DMS53 (cell line): Measurements from ENCODE around the gene MPZL3.

ENCODE experiments used
- DNase-seq: peaks from one replicate; lab custom pipeline; 2025; lab: John Stamatoyannopoulos, UW

MPZL3 gene, protein sequence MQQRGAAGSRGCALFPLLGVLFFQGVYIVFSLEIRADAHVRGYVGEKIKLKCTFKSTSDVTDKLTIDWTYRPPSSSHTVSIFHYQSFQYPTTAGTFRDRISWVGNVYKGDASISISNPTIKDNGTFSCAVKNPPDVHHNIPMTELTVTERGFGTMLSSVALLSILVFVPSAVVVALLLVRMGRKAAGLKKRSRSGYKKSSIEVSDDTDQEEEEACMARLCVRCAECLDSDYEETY

DNA sequence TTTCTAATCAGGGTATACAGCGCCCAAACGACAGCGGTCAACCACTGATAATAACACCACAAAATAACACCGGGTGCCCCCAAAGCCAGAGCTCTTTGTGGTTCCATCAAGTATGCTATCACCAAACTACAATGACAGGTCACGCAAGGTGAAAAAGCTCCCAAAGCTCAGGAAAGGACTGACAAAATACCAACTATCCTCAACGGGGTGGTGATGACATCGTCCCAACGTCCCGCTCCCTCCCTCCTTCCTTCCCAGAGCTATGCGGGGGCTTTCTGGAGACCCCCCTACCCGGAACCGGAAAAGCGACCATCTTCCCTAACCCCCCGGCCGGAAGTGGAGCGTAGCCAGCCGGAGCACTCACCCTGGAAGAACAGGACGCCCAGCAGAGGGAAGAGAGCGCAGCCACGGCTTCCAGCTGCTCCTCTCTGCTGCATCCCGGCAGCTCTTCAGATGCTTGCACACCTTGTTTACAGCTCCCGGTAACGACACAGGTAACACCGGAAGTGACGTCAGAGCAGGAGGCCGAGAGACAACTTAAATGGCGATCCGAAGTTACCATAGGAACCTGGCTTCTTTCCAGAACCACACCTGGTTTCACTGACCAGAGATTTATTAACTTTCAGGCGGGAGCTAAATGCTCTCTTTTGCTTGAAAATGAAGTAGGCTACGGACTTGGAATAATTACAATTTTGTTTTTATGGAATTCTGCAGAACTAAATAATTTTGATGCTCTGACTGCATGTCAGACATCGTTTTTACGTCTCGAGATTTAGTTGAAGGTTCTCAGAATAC, at the start of gene MPZL3:
MPZL3 (minus strand) TSS at position 508 of the 795 bp plus-strand sequence; CDS start at position 437, 71 bp downstream.
- peak; percentile 100 for DNase-seq

DNA sequence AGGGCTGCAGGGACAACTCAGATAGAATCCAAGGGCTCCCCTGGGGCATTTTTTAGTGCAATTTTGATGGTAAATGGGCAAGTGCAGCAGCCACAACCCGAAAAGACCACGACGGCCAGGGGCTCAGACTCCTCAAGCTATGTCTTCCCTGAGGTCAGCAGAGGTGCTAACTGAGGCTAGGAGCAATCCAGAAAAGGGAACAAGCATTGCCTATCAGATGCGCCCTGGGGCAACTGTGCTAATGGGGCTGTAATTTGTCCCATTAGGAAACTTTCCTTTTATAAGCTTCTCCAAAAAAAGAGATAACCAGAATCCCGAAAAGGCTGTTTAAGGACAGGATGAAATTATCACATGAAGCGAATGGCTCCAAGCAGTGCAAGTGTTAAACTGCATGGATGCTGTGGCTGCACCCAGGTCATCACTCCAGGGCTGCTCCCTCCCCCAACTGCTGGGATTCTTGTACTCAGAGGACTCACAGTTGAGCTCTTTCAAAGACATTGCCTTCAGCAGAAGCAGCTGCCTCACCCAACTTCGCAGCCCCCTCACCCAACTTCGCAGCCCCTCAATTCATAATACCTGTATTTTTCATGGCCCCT, 49.5 kb upstream of the MPZL3 start:
- no peak for DNase-seq

DNA sequence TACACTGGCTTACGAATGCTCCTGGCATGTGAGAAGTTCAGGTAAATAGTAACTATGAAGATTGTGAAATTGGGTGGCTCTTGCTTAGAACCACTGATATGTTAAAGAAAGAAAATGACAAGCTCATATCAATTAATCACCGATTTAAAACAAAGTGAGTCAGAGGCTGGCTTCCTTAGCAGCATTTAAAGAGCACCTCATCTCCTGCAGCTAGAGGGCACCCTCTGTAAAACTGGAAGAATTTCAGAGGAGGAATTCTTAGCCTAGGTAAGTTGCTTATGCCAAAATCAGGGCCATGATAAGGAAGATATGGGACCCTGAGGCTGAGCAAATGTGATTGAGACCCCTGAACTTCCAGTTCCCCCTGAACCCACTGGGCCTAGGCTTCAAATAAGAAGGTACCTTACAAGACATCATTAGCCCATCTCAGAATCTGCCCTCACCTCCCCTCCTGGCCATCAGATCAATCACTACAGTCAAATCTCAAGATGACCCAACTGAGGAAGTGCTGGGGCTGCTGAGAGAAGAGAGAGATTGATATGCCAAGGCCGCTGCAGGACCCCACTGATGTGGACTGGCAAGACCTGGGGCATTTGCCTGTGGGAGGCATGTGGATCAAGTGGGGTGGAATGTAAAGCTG, 43.8 kb upstream of the MPZL3 start:
- peak; percentile 64 for DNase-seq

DNA sequence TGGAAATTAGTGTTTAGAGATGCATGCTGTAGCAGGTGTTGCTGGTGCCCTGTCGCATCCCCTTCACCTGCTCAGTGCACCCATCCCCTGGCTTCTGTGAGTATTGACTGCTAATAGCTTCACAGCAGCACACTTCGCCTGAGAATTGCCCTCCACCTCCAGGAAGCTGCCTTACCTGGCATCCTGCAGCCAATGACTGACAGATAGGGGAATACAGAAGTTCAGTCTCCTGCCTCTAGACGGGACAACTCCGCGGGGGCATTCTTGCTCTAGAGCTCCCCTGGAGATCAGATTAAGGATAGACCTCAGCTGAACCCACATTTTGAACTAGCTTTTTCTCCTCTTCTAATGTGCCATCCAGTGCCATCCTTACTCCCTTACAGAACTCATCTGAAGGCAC, 43.0 kb upstream of the MPZL3 start:
- DNase-seq: no peak

DNA sequence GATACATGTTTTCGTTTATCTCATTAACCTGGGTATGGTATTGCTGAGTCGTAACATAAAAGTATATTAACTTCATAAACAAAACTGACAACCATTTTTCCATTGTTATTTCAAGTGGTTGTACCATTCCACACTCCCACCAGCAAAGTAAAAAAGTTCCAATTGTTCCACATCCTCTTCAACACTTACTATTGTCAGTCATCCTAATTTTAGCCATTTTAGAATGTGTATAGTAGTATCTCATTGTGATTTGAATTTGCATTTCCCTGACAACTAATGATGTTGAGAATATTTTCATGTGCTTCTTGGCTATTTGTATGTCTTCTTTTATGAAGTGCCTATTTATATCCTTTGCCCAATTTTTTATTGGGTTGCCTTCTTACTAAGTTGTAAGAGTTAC, 41.9 kb upstream of the MPZL3 start:
- no peak for DNase-seq

DNA sequence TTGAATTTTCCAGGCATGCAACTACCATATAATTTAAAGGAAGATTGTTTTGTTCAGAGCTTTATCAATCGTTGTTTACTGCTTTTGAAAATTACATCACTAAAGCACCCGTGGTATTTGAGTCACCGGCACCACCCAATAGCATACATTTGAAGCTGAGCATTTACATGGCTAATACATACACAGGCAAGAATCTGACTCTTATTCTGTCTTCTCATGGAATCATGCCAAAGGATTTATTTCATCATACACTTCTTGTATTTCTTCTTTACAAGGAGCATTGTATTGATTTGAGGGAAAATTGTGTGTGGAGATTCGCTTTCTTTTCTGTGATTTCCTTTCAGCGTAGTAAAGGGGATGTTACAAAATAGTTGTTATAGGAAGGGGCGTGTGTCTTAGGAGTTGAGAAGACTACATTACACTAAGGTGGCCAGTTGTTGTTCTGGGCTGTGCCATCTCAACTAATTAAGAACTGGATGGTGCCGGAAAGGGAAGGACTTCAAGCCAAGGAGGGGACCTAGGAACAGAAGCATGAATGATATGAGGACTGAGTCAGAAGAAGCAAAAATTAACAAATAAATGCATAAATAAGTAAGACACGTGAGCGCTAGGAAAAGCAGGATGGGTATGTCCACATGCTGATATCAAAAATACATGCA, 39.4 kb upstream of the MPZL3 start:
- no peak for DNase-seq

DNA sequence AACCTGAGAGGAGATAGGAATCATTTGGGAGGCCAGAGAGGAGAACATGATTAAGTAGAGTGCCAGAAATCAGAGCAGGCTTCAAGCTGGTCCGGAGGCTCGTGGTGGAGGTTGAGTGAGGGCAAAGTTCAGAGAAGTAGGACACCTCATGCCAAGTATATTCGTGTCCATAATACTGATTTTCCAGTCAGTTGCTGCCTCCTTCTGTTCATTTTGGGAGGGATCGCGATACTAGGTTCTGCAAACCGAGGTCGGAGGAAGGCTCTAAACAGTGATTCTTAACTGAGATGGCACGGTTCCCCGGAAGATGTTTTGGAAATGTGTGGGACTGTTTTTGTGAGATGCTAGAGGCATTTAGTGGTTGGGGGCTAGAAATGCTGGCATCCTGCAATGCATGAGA, 38.8 kb upstream of the MPZL3 start:
- peak; percentile 82 for DNase-seq

DNA sequence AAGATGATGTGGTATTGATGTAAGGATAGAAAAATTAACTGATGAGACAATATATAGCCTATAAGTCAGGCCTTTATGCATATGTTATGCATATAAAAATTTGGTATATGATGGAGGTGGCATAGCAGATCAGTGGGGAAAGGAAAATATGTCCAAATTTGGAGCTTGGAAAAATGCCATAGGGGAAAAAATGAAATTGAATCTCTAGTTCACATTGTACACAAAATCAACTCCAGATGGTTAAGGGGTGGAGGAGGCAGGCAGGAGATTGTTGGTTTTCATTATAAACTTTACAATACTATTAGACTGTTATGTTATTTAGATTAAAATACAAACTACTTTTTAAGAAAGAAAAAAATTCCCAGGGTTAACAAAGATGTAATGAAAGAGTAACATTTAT, 37.2 kb upstream of the MPZL3 start:
- DNase-seq: no peak

DNA sequence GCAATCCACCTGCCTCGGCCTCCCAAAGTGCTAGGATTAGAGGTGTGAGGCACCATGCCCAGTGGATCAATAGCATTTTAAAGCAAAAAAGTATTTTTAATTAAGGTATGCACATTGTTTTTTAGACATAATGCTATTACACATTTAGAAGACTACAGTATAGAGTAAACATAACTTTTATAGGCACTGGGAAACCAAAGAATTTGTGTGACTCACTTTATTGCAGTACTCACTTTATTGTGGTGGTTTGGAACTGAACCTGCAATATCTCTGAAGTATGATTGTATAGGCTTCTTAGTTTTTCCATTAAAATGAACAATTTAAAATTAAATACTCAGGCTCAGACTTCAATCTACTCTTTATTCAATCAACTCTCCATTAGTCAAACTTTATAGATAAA, 34.8 kb upstream of the MPZL3 start:
- no peak for DNase-seq

DNA sequence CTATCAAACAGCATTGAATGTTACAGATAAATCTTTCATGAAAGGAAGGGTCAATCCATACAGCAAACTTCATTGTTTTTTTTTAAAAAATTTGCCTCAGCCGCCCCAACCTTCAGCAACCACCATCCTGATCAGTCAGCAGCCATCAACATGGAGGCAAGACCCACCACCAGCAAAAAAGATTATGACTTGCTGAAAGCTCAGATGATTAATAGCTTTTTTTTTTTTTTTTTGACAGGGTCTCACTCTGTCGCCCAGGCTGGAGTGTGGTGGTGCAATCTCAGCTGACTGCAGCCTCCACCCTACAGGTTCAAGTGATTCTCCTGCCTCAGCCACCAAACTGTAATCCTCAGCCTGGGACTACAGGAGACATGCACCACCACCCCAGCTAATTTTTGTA, 34.4 kb upstream of the MPZL3 start:
- DNase-seq: no peak

DNA sequence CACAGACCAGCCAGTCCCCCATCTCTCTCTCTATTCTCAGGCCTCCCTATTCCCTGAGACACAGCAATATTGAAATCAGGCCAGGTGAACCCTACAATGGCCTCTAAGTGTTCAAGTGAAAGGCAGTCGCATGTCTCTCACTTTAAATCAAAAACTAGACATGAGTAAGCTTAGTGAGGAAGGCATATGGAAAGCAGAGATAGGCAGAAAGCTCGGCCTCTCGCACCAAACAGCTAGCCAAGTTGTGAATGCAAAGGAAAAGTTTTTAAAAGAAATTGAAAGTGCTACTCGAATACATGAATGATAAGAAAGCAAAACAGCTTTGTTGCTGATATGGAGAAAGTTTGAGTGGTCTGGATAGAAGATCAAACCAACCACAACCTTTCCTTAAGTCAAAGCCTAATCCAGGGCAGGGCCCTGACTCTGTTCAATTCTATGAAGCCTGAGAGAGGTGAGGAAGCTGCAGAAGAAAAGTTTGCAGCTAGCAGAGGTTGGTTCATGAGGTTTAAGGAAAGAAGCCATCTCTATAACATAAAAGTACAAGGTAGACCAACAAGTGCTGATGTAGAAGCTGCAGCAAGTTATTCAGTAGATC, 31.7 kb upstream of the MPZL3 start:
- no peak for DNase-seq

DNA sequence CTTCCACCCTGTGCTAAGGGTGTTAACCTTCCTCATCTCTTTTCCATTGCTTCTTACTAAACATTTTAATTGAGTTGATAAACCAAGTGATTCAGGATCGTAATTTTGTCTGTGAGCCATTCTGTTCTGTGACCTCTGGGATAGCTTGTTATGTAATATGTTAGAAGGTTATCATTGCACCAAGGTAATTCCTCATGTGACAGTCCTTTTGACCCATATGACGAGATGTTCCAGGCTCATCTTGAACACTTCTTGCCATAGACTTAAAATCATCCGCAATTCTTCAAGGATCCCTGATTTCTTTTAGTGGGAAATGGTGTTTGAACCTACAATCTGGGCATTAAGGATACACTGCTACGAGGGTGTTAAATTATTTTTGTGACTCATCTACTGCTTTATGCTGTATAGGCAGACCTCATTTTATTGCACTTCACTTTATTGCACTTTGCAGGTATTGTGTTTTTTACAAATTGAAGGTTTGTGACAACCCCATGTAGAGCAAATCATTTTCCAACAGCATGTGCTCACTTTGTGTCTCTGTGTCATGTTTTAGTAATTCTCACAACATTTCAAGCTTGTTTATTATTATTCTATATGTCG, 31.0 kb upstream of the MPZL3 start:
- DNase-seq: no peak

DNA sequence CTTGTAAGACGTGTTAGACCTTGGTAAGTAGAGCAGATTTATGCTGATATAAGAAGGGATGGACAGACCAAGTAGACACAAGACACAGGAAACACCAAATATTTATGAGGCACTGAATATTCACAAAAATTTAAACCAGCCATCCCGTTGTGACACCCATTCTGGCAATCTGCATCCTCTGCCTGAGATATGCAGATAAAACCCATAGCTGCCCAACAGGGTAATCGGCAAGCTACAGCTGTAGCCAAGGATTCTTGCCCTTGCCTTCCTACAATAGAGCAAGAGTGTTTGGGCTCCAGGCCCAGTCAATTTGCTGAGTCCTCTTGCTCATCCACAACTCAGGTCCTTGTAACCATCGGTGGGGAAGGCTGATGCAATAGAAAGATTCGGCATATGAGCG, 30.4 kb upstream of the MPZL3 start:
- DNase-seq: no peak

DNA sequence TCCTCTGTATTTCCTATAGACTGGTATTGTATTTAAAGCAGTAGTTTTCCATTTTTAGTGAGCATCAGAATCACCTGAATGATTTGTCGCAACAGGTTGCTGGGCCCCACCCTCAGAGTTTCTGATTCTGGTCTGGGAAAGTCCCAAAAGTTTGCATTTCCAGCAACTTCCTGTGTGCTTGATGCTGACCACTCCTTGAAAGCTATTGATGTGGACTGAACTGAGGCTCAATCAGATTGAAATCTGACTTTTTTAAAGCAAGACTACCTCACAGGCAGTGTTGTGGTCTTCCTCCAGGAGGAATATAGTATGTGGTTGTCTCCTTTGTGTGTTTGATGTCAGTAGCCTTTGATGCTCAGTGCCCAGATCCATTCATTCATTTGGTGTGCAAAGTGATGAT, 29.1 kb upstream of the MPZL3 start:
- DNase-seq: no peak

DNA sequence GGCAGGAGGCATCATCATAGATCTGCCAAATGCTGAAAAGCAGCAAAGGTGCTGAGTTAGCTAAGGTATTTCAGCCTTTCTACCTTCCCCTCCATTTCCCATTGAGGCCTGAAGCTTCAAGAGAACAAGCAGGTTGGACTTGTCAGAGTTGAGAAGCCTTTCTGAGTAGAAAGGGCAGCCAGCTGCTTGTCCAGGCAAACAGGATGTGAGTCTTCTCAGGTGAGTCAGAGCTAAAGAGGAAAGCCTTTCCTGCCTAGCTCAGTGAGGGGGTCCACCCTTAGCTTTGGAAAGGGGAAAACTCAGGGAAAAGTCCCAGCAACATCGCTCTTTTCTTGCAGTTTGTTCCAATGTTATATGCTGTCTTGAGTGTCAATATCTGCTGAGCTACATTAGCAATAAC, 25.1 kb upstream of the MPZL3 start:
- peak; percentile 94 for DNase-seq

DNA sequence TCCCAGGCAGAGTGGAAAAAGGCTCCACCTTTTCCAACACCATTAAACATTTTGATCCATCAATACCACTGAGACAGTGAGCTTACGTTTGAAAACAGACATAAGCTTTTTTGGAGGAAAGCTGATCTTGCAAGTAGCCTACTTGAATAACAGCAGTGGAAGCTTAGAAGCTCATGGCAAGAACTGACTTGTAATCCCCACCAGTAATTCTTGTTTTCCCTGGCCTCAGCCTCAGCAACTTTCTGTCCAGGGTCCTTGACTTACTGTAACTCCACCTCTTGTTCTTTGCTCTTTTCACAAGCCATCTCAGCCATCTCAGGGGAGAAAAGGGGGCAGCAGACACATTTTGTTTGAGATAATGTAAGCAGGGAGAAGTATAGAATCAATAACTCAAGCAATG, 24.3 kb upstream of the MPZL3 start:
- DNase-seq: no peak

DNA sequence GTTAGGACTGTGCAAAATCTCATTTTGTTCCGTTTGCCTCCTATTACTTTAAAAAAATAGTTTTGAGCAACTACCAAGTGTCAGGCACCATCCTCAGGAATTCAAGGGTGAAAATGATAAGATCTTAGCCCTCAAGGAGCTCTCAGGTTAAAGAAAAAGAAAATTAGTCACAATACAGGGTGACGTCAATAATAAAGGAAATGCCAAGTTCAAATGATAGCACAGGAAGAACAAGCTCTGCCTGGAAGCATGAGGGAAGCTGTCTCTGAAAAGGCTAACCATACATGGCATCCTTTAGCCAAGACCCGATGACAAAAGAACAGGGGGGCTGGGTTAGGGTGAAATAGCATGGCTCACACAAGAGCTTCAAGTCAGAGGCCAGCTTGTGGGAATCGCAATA, 23.0 kb upstream of the MPZL3 start:
- DNase-seq: no peak

DNA sequence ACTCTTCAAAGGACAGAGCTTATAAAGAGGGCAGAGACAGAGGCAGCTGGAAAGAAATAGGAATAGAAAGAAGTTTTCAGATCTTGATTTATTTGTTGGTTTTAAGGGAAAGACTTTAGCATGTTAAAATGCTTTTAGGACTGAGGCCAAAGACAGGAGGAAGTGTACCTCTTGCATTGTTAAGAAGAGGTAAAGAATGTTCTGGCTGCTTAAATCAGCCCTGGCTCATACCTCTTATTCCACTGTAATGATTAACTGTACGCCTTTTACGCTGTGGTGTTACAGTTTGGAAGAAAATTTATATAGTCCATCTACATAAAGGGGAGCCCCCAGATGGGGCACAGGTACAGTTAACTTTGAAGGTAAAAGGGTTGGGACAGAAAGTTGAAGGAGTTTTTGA, 22.0 kb upstream of the MPZL3 start:
- no peak for DNase-seq

DNA sequence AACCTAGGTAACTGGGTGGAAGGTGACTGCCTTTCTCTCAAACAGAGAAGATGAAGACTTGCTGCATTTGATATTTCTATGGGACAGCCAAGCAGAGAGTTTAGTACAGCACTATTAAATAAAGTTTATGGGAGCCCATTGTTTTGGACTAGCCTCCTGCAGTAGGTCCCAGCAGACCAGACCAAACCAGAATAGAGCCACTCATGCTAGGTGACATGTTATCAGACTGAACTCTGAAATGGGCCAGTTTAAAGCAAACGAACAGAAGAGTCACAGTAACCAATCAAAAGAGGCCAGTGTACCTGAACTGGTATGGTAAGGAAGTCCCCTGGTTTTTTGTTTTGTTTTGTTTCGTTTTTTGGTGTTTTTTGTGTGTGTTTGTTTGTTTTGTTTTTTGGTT, 19.8 kb upstream of the MPZL3 start:
- DNase-seq: no peak

DNA sequence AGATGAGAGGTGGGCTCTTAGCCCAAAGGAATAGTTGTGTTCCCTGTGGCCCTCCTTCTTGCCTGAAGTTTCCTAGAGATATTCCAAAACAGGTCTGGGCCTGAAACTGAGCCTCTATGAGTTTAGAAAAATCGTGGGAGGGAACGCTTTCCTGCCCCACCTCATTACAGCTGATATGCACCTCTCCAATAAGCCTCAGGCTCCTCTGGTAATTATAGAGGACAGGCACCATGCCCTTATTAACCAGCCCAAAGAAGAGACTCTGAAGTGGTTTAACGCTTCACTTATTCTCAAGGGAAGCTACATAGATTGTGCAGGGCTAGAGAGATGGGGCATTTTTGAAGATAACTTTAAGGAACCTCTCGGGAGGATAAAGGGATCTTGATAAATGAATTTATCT, 15.3 kb upstream of the MPZL3 start:
- no peak for DNase-seq

DNA sequence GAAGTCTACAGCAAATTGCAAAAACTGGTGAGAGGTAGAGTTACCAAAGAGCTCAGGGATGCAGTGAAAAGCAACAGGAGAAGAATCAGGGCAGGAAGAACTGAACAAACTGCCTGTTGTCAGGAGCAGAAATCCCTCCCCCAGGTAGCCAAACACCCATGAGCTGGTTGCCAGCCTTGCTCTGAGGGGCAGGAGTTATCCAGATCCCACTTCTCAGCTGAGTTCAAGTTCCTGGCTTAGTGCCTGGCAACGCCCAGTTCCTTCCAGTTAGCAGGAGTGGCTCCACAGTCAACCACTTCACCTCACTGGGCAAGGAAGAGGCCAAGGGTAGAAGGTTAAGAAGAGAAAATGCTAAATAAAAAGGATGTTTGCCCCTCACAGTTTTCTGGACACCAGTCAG, 13.8 kb upstream of the MPZL3 start:
- no peak for DNase-seq
